WTC11 (cell line): ENCODE data around the gene BMP8A. TPM values are rescaled to one million over a fixed set of nuclear protein-coding genes. Genes with fewer than 3 reads are reported as not detected.

Source experiments
- ATAC-seq: fragments of 200-7000 bp; cut with Tn5 transposase; 2 replicates; pipeline ENCODE4 v1.10.0; 2021; ENCODE audit warnings: mild to moderate bottlenecking, moderate library complexity
- CTCF ChIA-PET: fragments of 300-600 bp; sonication (Branson Sonifier 250); formaldehyde crosslinking; loops from one replicate; lab custom pipeline; 2021; ENCODE audit warnings: antibody characterized with exemption; lab: Charles Lee
- POLR2A ChIA-PET: fragments of 350-600 bp; sonication (Branson Sonifier 250); formaldehyde crosslinking; loops from one replicate; lab custom pipeline; 2021; ENCODE audit warnings: antibody characterized with exemption; lab: Charles Lee
- DNase-seq: peaks from one replicate; pipeline ENCODE4 v3.0.0; 2021; ENCODE audit warnings: low spot score
- H3K27ac Mint-ChIP-seq: 2 replicates; pipeline ENCODE4 v1.8.0; 2021; ENCODE audit warnings: mixed read lengths
- H3K27me3 Mint-ChIP-seq: 2 replicates; pipeline ENCODE4 v1.8.0; 2021; ENCODE audit warnings: low read depth, mild to moderate bottlenecking, moderate library complexity, mixed read lengths
- H3K36me3 Mint-ChIP-seq: 2 replicates; pipeline ENCODE4 v1.8.0; 2021; ENCODE audit warnings: mixed read lengths
- H3K4me1 Mint-ChIP-seq: 2 replicates; pipeline ENCODE4 v1.8.0; 2022; ENCODE audit warnings: mixed read lengths
- H3K4me3 Mint-ChIP-seq: 2 replicates; pipeline ENCODE4 v1.8.0; 2021; ENCODE audit warnings: mild to moderate bottlenecking, moderate library complexity, mixed read lengths
- H3K9me3 Mint-ChIP-seq: 2 replicates; pipeline ENCODE4 v1.8.0; 2021; ENCODE audit warnings: mixed read lengths
- AFF4 ChIP-seq: sonication (generic); formaldehyde crosslinking; IDR thresholded peaks from 2 replicates; pipeline ENCODE4 v1.8.1; 2023; ENCODE audit warnings: mild to moderate bottlenecking, missing genetic modification reagents, borderline replicate concordance
- ATF1 ChIP-seq: sonication (generic); formaldehyde crosslinking; IDR thresholded peaks from 2 replicates; pipeline ENCODE4 v1.8.1; 2023; ENCODE audit warnings: mild to moderate bottlenecking, moderate library complexity, missing genetic modification reagents
- ATF3 ChIP-seq: sonication (generic); formaldehyde crosslinking; conservative IDR thresholded peaks from 2 replicates; pipeline ENCODE4 v1.8.1; 2022; ENCODE audit warnings: mild to moderate bottlenecking, missing genetic modification reagents
- CREB1 ChIP-seq: sonication (generic); formaldehyde crosslinking; IDR thresholded peaks from 2 replicates; pipeline ENCODE4 v1.8.0; 2023; ENCODE audit warnings: mild to moderate bottlenecking, missing genetic modification reagents
- KAT7 ChIP-seq: sonication (generic); formaldehyde crosslinking; IDR thresholded peaks from 2 replicates; pipeline ENCODE4 v1.8.1; 2023; ENCODE audit warnings: missing genetic modification reagents, mild to moderate bottlenecking, borderline replicate concordance
- MYBL2 ChIP-seq: sonication (generic); formaldehyde crosslinking; IDR thresholded peaks from 2 replicates; pipeline ENCODE4 v1.8.1; 2023; ENCODE audit warnings: mild to moderate bottlenecking, moderate library complexity, missing genetic modification reagents
- NR2C2 ChIP-seq: sonication (generic); formaldehyde crosslinking; IDR thresholded peaks from 2 replicates; pipeline ENCODE4 v1.8.0; 2022; ENCODE audit warnings: mild to moderate bottlenecking, missing genetic modification reagents
- PREB ChIP-seq: sonication (generic); formaldehyde crosslinking; IDR thresholded peaks from 2 replicates; pipeline ENCODE4 v1.8.1; 2022; ENCODE audit warnings: mild to moderate bottlenecking, missing genetic modification reagents, moderate library complexity, borderline replicate concordance
- TCF7 ChIP-seq: sonication (generic); formaldehyde crosslinking; IDR thresholded peaks from 2 replicates; pipeline ENCODE4 v1.8.0; 2022; ENCODE audit warnings: mild to moderate bottlenecking, low read depth, missing genetic modification reagents, moderate library complexity
- ZNF219 ChIP-seq: sonication (generic); formaldehyde crosslinking; IDR thresholded peaks from 2 replicates; pipeline ENCODE4 v1.8.0; 2023; ENCODE audit warnings: missing genetic modification reagents, mild to moderate bottlenecking, borderline replicate concordance
- ZNF532 ChIP-seq: fragments of 250-450 bp; sonication (Bioruptor Pico); IDR thresholded peaks from 2 replicates; pipeline ENCODE4 v1.9.0; 2021; ENCODE audit warnings: mild to moderate bottlenecking, borderline replicate concordance
- total RNA-seq: library from RNA; stranded (reverse); gene quantifications from 3 replicates; pipeline ENCODE4 v1.2.3, GENCODE V29; 2021
- TF ChIP-seq, protein P1 (sequence below): sonication (generic); formaldehyde crosslinking; IDR thresholded peaks from 2 replicates; pipeline ENCODE4 v1.8.1; 2023; ENCODE audit warnings: mild to moderate bottlenecking, missing genetic modification reagents, moderate library complexity
- TF ChIP-seq, protein P2 (sequence below): sonication (generic); formaldehyde crosslinking; IDR thresholded peaks from 2 replicates; pipeline ENCODE4 v1.8.0; 2023; ENCODE audit warnings: missing genetic modification reagents
- TF ChIP-seq, protein P3 (sequence below): fragments of 200-600 bp; IDR thresholded peaks from 2 replicates; pipeline ENCODE4 v1.8.0; 2022; ENCODE audit warnings: antibody characterized with exemption

Gene BMP8A
- total RNA-seq, 1 experiment from 2014 or later, result 0.94 TPM

DNA sequence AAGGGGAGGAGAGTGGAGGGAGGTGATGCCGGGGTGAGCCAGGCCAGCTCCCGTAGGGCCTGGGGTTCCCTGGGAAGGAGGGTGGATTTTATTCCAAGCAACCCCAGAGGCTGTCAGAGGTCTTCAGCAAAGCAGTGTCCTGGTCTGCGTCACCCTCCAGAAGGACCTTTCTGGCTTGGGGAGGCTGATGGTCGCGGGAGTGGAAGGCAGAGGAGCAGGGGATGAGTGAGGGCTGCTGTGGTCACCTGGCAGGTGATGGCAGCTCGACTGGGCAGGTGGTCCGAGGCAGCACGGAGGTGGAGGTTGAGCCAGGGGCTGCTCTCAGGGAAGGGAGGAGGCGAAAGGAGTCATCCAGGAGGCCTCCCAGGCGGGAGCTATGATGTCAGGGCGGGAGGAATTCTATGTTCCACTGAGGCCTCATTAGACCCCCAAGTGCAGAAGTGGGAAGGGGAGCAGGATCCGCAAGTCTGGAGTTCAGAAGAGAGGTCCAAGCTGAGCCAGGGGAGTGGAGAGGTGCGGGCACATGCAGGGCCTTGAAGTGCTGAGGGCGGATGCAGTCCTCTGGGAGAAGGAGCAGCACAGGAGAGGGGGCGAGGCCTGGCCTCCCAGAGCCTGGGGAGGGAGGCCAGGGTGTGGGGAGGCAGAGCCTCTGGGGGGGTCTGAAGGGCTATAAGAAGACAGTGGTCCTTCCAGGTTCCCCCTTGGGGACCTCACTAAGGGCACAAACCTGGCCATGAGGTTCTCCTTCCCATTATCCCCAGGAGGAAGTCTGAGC lies 33.3 kb downstream of the BMP8A start (continued):
- TF ChIP-seq ZNF532 (CRISPR knock-in tag) (no peak), ZNF219 (CRISPR knock-in tag) (no peak)

GRCh38 chr1:39525366-39526165 lies 34.1 kb downstream of the BMP8A start:
- H3K27me3 Mint-ChIP-seq, result peaks cover 3% of the 10 kb centered on the region; the same call in 1 of the 2 replicates
- no peak overlapping the region for H3K4me3 Mint-ChIP-seq
- H3K9me3 Mint-ChIP-seq, result no peaks in the 10 kb centered on the region
- no peak overlapping the region for H3K27ac Mint-ChIP-seq
- H3K4me1 Mint-ChIP-seq, result no peaks in the 10 kb centered on the region
- ATAC-seq, result no peak
- no peak for DNase-seq
- CTCF ChIA-PET, result interaction anchor here (0.6 to 5.0 kb wide), 2 partner anchors 13 to 27 kb away, joined by 3 to 22 read pairs; no protein-coding TSS in a partner anchor
- POLR2A ChIA-PET, result no interaction called here
- H3K36me3 Mint-ChIP-seq, result no peaks in the 10 kb centered on the region
- TF ChIP-seq, protein P1, sequence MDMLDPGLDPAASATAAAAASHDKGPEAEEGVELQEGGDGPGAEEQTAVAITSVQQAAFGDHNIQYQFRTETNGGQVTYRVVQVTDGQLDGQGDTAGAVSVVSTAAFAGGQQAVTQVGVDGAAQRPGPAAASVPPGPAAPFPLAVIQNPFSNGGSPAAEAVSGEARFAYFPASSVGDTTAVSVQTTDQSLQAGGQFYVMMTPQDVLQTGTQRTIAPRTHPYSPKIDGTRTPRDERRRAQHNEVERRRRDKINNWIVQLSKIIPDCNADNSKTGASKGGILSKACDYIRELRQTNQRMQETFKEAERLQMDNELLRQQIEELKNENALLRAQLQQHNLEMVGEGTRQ, result no peak
- no peak for TF ChIP-seq NR2C2 (CRISPR knock-in tag)
- TF ChIP-seq PREB (CRISPR knock-in tag), result no peak
- TF ChIP-seq CREB1 (CRISPR knock-in tag), result no peak
- TF ChIP-seq AFF4 (CRISPR knock-in tag), result no peak
- no peak for TF ChIP-seq KAT7 (CRISPR knock-in tag)
- no peak for TF ChIP-seq ATF3 (CRISPR knock-in tag)
- no peak for TF ChIP-seq MYBL2 (CRISPR knock-in tag)
- no peak for TF ChIP-seq ATF1 (CRISPR knock-in tag)
- TF ChIP-seq, protein P2, sequence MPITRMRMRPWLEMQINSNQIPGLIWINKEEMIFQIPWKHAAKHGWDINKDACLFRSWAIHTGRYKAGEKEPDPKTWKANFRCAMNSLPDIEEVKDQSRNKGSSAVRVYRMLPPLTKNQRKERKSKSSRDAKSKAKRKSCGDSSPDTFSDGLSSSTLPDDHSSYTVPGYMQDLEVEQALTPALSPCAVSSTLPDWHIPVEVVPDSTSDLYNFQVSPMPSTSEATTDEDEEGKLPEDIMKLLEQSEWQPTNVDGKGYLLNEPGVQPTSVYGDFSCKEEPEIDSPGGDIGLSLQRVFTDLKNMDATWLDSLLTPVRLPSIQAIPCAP (CRISPR knock-in tag), result no peak
- TF ChIP-seq TCF7 (CRISPR knock-in tag), result no peak
- TF ChIP-seq ZNF532 (CRISPR knock-in tag), result no peak
- TF ChIP-seq, protein P3, sequence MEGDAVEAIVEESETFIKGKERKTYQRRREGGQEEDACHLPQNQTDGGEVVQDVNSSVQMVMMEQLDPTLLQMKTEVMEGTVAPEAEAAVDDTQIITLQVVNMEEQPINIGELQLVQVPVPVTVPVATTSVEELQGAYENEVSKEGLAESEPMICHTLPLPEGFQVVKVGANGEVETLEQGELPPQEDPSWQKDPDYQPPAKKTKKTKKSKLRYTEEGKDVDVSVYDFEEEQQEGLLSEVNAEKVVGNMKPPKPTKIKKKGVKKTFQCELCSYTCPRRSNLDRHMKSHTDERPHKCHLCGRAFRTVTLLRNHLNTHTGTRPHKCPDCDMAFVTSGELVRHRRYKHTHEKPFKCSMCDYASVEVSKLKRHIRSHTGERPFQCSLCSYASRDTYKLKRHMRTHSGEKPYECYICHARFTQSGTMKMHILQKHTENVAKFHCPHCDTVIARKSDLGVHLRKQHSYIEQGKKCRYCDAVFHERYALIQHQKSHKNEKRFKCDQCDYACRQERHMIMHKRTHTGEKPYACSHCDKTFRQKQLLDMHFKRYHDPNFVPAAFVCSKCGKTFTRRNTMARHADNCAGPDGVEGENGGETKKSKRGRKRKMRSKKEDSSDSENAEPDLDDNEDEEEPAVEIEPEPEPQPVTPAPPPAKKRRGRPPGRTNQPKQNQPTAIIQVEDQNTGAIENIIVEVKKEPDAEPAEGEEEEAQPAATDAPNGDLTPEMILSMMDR, result no peak
